Thyroid gland (tissue), 4 donors: Measurements from ENCODE around the gene SULT1B1.

ENCODE experiments used
- CTCF ChIP-seq, 6 experiments: fragments of 200-600 bp in 3 of 6; fragments of 450-650 bp in 3 of 6; sonication (generic) in 3 of 6; IDR thresholded peaks; one replicate each; pipeline ENCODE4 v1.5.1; 2016 to 2019; ENCODE audit warnings: antibody characterized with exemption in 6 of 6, mild to moderate bottlenecking in 2 of 6, inconsistent platforms in 1 of 6, moderate library complexity in 1 of 6
- POLR2A ChIP-seq, 2 donors: fragments of 450-650 bp; IDR thresholded peaks; one replicate each; pipeline ENCODE4 v1.6.1; 2017; ENCODE audit warnings: antibody characterized with exemption in 2 of 2, mild to moderate bottlenecking in 2 of 2, moderate library complexity in 1 of 2

- TF ChIP-seq CTCF (IDR thresholded peaks at IDR 0.05), result no peak
- TF ChIP-seq POLR2A (IDR thresholded peaks at IDR 0.05), result no peak
Measured at GRCh38 chr4:69707807-69708206, 52.6 kb downstream of the SULT1B1 start.
